H1 (cell line): Measurements from ENCODE around the gene PLSCR3. TPM values are rescaled to one million over a fixed set of nuclear protein-coding genes. Genes with fewer than 3 reads are reported as not detected.

Experiments used
- ASH2L ChIP-seq: fragments of 200-600, 300-600 bp; sonication (generic); IDR thresholded peaks from one replicate; pipeline ENCODE4 v1.7.1; 2017; ENCODE audit warnings: low read length
- BACH1 ChIP-seq: IDR thresholded peaks from 2 replicates; pipeline ENCODE4 v1.6.1; 2012; ENCODE audit warnings: low read length, improper control_type of control experiment
- CBX8 ChIP-seq: fragments of 300-800, 300-1000 bp; sonication (generic); IDR thresholded peaks from 2 replicates; pipeline ENCODE4 v1.7.1; 2016; ENCODE audit warnings: low read depth, low read length, borderline replicate concordance
- CEBPB ChIP-seq: IDR thresholded peaks from 2 replicates; pipeline ENCODE4 v1.6.1; 2012; ENCODE audit warnings: low read depth, low read length
- CTBP2 ChIP-seq: IDR thresholded peaks from 2 replicates; pipeline ENCODE4 v1.7.0; 2011; ENCODE audit warnings: borderline replicate concordance, mild to moderate bottlenecking, moderate library complexity, mixed read lengths, low read length; ENCODE audit not compliant: insufficient read depth, insufficient read length
- EZH2 ChIP-seq: fragments of 200-600 bp; sonication (generic); IDR thresholded peaks from 2 replicates; pipeline ENCODE4 v1.7.1; 2012; ENCODE audit warnings: low read depth, mild to moderate bottlenecking, moderate library complexity, low read length, inconsistent platforms; ENCODE audit not compliant: severe bottlenecking
- GABPA ChIP-seq: IDR thresholded peaks from 2 replicates; pipeline ENCODE4 v1.6.1; 2011; ENCODE audit warnings: mild to moderate bottlenecking, low read length, moderate library complexity, borderline replicate concordance; ENCODE audit not compliant: insufficient read depth
- HDAC6 ChIP-seq: IDR thresholded peaks from one replicate; pipeline ENCODE4 v1.7.1; 2012; ENCODE audit warnings: low read depth, mild to moderate bottlenecking, inconsistent platforms, low read length, moderate library complexity
- KDM1A ChIP-seq: fragments of 200-600, 300-600 bp; sonication (generic); IDR thresholded peaks from 2 replicates; pipeline ENCODE4 v1.7.1; 2016; ENCODE audit warnings: mild to moderate bottlenecking, low read length, borderline replicate concordance
- KDM4A ChIP-seq: IDR thresholded peaks from one replicate; pipeline ENCODE4 v1.7.1; 2012; ENCODE audit warnings: low read depth, mild to moderate bottlenecking, moderate library complexity, low read length, inconsistent platforms; ENCODE audit not compliant: severe bottlenecking
- POLR2A ChIP-seq, 2 experiments: IDR thresholded peaks; 1 replicate in 1 of 2; 2 replicates in 1 of 2; pipeline ENCODE4 v1.6.1; 2011; ENCODE audit warnings: low read depth in 2 of 2, low read length in 2 of 2, mild to moderate bottlenecking in 2 of 2; ENCODE audit errors: control extremely low read depth in 1 of 2
- POLR2AphosphoS5 ChIP-seq: IDR thresholded peaks from 2 replicates; pipeline ENCODE4 v1.6.1; 2011; ENCODE audit warnings: low read depth, low read length
- POU5F1 ChIP-seq: IDR thresholded peaks from 2 replicates; pipeline ENCODE4 v1.6.1; 2011; ENCODE audit warnings: low read depth, mild to moderate bottlenecking, low read length, moderate library complexity
- RBBP5 ChIP-seq: IDR thresholded peaks from 2 replicates; pipeline ENCODE4 v1.7.1; 2012; ENCODE audit warnings: low read depth, mild to moderate bottlenecking, inconsistent platforms, low read length, moderate library complexity, borderline replicate concordance
- SIRT6 ChIP-seq: IDR thresholded peaks from one replicate; pipeline ENCODE4 v1.7.1; 2012; ENCODE audit warnings: low read length, inconsistent platforms
- TAF1 ChIP-seq: IDR thresholded peaks from 2 replicates; pipeline ENCODE4 v1.6.1; 2011; ENCODE audit warnings: mild to moderate bottlenecking, low read depth, low read length
- TBP ChIP-seq: IDR thresholded peaks from 2 replicates; pipeline ENCODE4 v1.6.1; 2011; ENCODE audit warnings: low read depth, low read length, improper control_type of control experiment
- polyA plus RNA-seq, 7 experiments: library from polyadenylated mRNA; depleted of rRNA in 3 of 7; stranded (reverse) in 5 of 7; unstranded in 2 of 7; fragments of >200 nt in 5 of 7; fragments of 200-250 nt in 2 of 7; gene quantifications; 1 replicate in 5 of 7; 2 replicates in 1 of 7; 4 replicates in 1 of 7; pipeline versions ENCODE4 v1.2.1 to v1.2.3, GENCODE V29; 2011 to 2013; ENCODE audit warnings: missing spikeins in 2 of 7, mixed read lengths in 2 of 7
- total RNA-seq: library from RNA; stranded (reverse); fragmentation: NEBNext Ultra II Directional; extraction: Animal tissue kit (Norgen Biotek cat#: 25700); gene quantifications from 2 replicates; pipeline ENCODE4 v1.2.1, GENCODE V29; 2021
- TF ChIP-seq, protein P1 (sequence below), 3 experiments: IDR thresholded peaks; 1 replicate in 2 of 3; 2 replicates in 1 of 3; pipeline versions ENCODE4 v1.5.1 to v1.6.1; 2011; ENCODE audit warnings: low read length in 3 of 3, mild to moderate bottlenecking in 3 of 3, inconsistent platforms in 2 of 3, low read depth in 1 of 3, moderate library complexity in 1 of 3; ENCODE audit not compliant: insufficient read depth in 1 of 3; ENCODE audit errors: control extremely low read depth in 1 of 3
- TF ChIP-seq, protein P2 (sequence below): IDR thresholded peaks from 2 replicates; pipeline ENCODE4 v1.6.1; 2011; ENCODE audit warnings: low read depth, mild to moderate bottlenecking, low read length; ENCODE audit not compliant: insufficient read depth

Gene PLSCR3
- total and polyA plus RNA-seq, 2 of the 8 experiments (the other 6 are each of a cell fraction or from before 2014, with no cell fraction given), result 36.1 to 38.7 TPM

DNA sequence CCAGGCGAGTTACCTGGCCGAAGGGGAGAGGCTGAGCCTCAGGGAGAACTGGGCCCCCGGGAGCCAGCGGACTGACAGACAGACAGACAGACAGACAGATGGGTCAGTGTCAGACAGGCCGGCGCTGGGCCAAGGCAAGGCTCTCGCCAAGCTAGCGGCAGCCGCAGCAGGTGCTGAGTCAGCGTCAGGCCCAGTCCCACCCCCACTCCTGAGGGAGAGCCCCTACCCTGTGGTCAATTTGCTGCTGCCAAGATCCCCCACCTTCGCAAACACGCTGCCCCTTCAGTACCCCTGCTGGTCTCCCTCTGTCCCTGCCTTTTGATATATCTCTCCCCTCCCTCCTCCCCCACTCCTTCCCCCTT, 46.5 kb upstream of the PLSCR3 start (continued):
- no peak for TF ChIP-seq CBX8
- TF ChIP-seq, protein P1, sequence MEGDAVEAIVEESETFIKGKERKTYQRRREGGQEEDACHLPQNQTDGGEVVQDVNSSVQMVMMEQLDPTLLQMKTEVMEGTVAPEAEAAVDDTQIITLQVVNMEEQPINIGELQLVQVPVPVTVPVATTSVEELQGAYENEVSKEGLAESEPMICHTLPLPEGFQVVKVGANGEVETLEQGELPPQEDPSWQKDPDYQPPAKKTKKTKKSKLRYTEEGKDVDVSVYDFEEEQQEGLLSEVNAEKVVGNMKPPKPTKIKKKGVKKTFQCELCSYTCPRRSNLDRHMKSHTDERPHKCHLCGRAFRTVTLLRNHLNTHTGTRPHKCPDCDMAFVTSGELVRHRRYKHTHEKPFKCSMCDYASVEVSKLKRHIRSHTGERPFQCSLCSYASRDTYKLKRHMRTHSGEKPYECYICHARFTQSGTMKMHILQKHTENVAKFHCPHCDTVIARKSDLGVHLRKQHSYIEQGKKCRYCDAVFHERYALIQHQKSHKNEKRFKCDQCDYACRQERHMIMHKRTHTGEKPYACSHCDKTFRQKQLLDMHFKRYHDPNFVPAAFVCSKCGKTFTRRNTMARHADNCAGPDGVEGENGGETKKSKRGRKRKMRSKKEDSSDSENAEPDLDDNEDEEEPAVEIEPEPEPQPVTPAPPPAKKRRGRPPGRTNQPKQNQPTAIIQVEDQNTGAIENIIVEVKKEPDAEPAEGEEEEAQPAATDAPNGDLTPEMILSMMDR (IDR thresholded peaks at IDR 0.05; ENCODE audit: control extremely low read depth in 1 of 3, insufficient read depth in 1 of 3, low read depth in 1 of 3, low read length in 3 of 3), result peak in 1 of 3 experiments; percentile 12; a peak in 1 of 4 replicates
- TF ChIP-seq POLR2AphosphoS5, result no peak
- no peak for TF ChIP-seq SIRT6
- TF ChIP-seq EZH2, result no peak
- TF ChIP-seq BACH1, result peak; percentile 90
- no peak for TF ChIP-seq POLR2A (IDR thresholded peaks at IDR 0.05; ENCODE audit: control extremely low read depth in 1 of 2, low read depth in 2 of 2, low read length in 2 of 2)
- TF ChIP-seq ASH2L, result peak; percentile 67
- no peak for TF ChIP-seq GABPA
- TF ChIP-seq TBP, result no peak
- TF ChIP-seq CEBPB, result no peak
- TF ChIP-seq KDM1A, result 0 out of 2 replicates have a peak, but pooled peaks have one; percentile 32
- no peak for TF ChIP-seq RBBP5
- no peak for TF ChIP-seq TAF1
- peak; percentile 53 for TF ChIP-seq CTBP2
- TF ChIP-seq POU5F1, result no peak
- no peak for TF ChIP-seq HDAC6
- TF ChIP-seq, protein P2, sequence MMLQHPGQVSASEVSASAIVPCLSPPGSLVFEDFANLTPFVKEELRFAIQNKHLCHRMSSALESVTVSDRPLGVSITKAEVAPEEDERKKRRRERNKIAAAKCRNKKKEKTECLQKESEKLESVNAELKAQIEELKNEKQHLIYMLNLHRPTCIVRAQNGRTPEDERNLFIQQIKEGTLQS, result no peak
- peak; percentile 7 for TF ChIP-seq KDM4A
